HPDE6-E6E7 (cell line): ENCODE measurements around the gene EGFR.

ENCODE experiments used
- DNase-seq: peaks from one replicate; pipeline ENCODE4 v3.0.0; 2011; ENCODE audit warnings: missing footprints; ENCODE audit errors: extremely low spot score

EGFR gene

GRCh38 chr7:55249332-55249731 lies 230.5 kb downstream of the EGFR start:
- no peak for DNase-seq

GRCh38 chr7:55250313-55250712 lies 231.5 kb downstream of the EGFR start:
- peak; percentile 23 for DNase-seq

GRCh38 chr7:55251313-55251712 lies 232.5 kb downstream of the EGFR start:
- no peak for DNase-seq

- DNase-seq = no peak
Measured at GRCh38 chr7:55251911-55252310, 233.1 kb downstream of the EGFR start.

GRCh38 chr7:55252386-55252785 lies 233.6 kb downstream of the EGFR start:
- DNase-seq = no peak

GRCh38 chr7:55253188-55253587 lies 234.4 kb downstream of the EGFR start:
- no peak for DNase-seq

GRCh38 chr7:55254242-55254595 lies 235.4 kb downstream of the EGFR start:
- no peak for DNase-seq

- DNase-seq = peak; percentile 79
Measured at GRCh38 chr7:55254596-55255495, 236.0 kb downstream of the EGFR start.

- DNase-seq = peak; percentile 54
Measured at GRCh38 chr7:55255496-55256445, 237.0 kb downstream of the EGFR start.

GRCh38 chr7:55258631-55259030 lies 239.8 kb downstream of the EGFR start:
- no peak for DNase-seq

GRCh38 chr7:55260171-55260570 lies 241.4 kb downstream of the EGFR start:
- DNase-seq = no peak

GRCh38 chr7:55260676-55261385 lies 242.0 kb downstream of the EGFR start:
- DNase-seq = no peak
